Measurements from ENCODE around the gene TMOD2. TPM values are rescaled to one million over a fixed set of nuclear protein-coding genes. Genes with fewer than 3 reads are reported as not detected.

TMOD2 gene
- total RNA-seq, 2 donors from 2014 or later, result 9.1 to 13.1 TPM

GRCh38 chr15:51709031-51709430 is 42.4 kb upstream of the TMOD2 start:
- no peaks in the 10 kb centered on the region for H3K27me3 ChIP-seq (replicated peaks; ENCODE audit: insufficient read depth)
- ATAC-seq (ENCODE audit: insufficient number of reproducible peaks, low FRiP score, low read depth) (no peak), DNase-seq (ENCODE audit: low spot score) (no peak)
- H3K4me3 ChIP-seq, result no peak overlapping the region
- H3K4me1 ChIP-seq (ENCODE audit: control insufficient read depth in 1 of 2, low read depth in 2 of 2), result no peaks in the 10 kb centered on the region
- no peaks in the 10 kb centered on the region for H3K36me3 ChIP-seq
- H3K27ac ChIP-seq, result no peak overlapping the region
- TF ChIP-seq CTCF (IDR thresholded peaks at IDR 0.05), result no peak
- H3K9me3 ChIP-seq, result no peaks in the 10 kb centered on the region

GRCh38 chr15:51714162-51714561 is 37.2 kb upstream of the TMOD2 start:
- Histone ChIP-seq H3K4me3 (no peak overlapping the region), H3K27ac (no peak overlapping the region), H3K4me1 (ENCODE audit: control insufficient read depth in 1 of 2, low read depth in 2 of 2) (no peaks in the 10 kb centered on the region), H3K9me3 (no peaks in the 10 kb centered on the region), H3K36me3 (no peaks in the 10 kb centered on the region), H3K27me3 (replicated peaks; ENCODE audit: insufficient read depth) (no peaks in the 10 kb centered on the region)
- no peak for DNase-seq (ENCODE audit: low spot score)
- TF ChIP-seq CTCF (IDR thresholded peaks at IDR 0.05), result no peak
- ATAC-seq (ENCODE audit: insufficient number of reproducible peaks, low FRiP score, low read depth), result no peak

- Histone ChIP-seq H3K27me3 (replicated peaks; ENCODE audit: insufficient read depth) (no peaks in the 10 kb centered on the region), H3K4me1 (ENCODE audit: control insufficient read depth in 1 of 2, low read depth in 2 of 2) (no peaks in the 10 kb centered on the region), H3K36me3 (no peaks in the 10 kb centered on the region), H3K9me3 (no peaks in the 10 kb centered on the region), H3K27ac (no peak overlapping the region), H3K4me3 (no peak overlapping the region)
- ATAC-seq (ENCODE audit: insufficient number of reproducible peaks, low FRiP score, low read depth) (no peak), DNase-seq (ENCODE audit: low spot score) (no peak)
- no peak for TF ChIP-seq CTCF (IDR thresholded peaks at IDR 0.05)
Measured at GRCh38 chr15:51714911-51715310, 36.5 kb upstream of the TMOD2 start.

GRCh38 chr15:51718219-51718618 is 33.2 kb upstream of the TMOD2 start:
- no peak for ATAC-seq (ENCODE audit: insufficient number of reproducible peaks, low FRiP score, low read depth)
- no peak for DNase-seq (ENCODE audit: low spot score)
- H3K27me3 ChIP-seq (replicated peaks; ENCODE audit: insufficient read depth), result no peaks in the 10 kb centered on the region
- no peak overlapping the region for H3K4me3 ChIP-seq
- H3K27ac ChIP-seq, result no peak overlapping the region
- H3K9me3 ChIP-seq, result no peaks in the 10 kb centered on the region
- H3K36me3 ChIP-seq, result peaks cover 5% of the 10 kb centered on the region
- no peaks in the 10 kb centered on the region for H3K4me1 ChIP-seq (ENCODE audit: control insufficient read depth in 1 of 2, low read depth in 2 of 2)
- no peak for TF ChIP-seq CTCF (IDR thresholded peaks at IDR 0.05)

- Histone ChIP-seq H3K4me1 (ENCODE audit: control insufficient read depth in 1 of 2, low read depth in 2 of 2) (no peaks in the 10 kb centered on the region), H3K4me3 (no peak overlapping the region), H3K27ac (no peak overlapping the region), H3K27me3 (replicated peaks; ENCODE audit: insufficient read depth) (no peaks in the 10 kb centered on the region), H3K9me3 (no peaks in the 10 kb centered on the region), H3K36me3 (peaks cover 5% of the 10 kb centered on the region)
- ATAC-seq (ENCODE audit: insufficient number of reproducible peaks, low FRiP score, low read depth) (no peak), DNase-seq (ENCODE audit: low spot score) (no peak)
- TF ChIP-seq CTCF (IDR thresholded peaks at IDR 0.05), result no peak
Measured at GRCh38 chr15:51718746-51719145, 32.7 kb upstream of the TMOD2 start.

Measured in thoracic aorta (tissue), 2 donors.